Mesangial cell (primary cell): ENCODE data around the gene TUT4. TPM values are rescaled to one million over a fixed set of nuclear protein-coding genes. Genes with fewer than 3 reads are reported as not detected.

Source experiments
- total RNA-seq: library from RNA; depleted of rRNA; stranded (reverse); fragments of >200 nt; gene quantifications from 2 replicates; pipeline ENCODE4 v1.2.3, GENCODE V29; 2015

TUT4 gene, protein sequence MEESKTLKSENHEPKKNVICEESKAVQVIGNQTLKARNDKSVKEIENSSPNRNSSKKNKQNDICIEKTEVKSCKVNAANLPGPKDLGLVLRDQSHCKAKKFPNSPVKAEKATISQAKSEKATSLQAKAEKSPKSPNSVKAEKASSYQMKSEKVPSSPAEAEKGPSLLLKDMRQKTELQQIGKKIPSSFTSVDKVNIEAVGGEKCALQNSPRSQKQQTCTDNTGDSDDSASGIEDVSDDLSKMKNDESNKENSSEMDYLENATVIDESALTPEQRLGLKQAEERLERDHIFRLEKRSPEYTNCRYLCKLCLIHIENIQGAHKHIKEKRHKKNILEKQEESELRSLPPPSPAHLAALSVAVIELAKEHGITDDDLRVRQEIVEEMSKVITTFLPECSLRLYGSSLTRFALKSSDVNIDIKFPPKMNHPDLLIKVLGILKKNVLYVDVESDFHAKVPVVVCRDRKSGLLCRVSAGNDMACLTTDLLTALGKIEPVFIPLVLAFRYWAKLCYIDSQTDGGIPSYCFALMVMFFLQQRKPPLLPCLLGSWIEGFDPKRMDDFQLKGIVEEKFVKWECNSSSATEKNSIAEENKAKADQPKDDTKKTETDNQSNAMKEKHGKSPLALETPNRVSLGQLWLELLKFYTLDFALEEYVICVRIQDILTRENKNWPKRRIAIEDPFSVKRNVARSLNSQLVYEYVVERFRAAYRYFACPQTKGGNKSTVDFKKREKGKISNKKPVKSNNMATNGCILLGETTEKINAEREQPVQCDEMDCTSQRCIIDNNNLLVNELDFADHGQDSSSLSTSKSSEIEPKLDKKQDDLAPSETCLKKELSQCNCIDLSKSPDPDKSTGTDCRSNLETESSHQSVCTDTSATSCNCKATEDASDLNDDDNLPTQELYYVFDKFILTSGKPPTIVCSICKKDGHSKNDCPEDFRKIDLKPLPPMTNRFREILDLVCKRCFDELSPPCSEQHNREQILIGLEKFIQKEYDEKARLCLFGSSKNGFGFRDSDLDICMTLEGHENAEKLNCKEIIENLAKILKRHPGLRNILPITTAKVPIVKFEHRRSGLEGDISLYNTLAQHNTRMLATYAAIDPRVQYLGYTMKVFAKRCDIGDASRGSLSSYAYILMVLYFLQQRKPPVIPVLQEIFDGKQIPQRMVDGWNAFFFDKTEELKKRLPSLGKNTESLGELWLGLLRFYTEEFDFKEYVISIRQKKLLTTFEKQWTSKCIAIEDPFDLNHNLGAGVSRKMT (N-terminal part only)
- total RNA-seq, result 14.3 and 29.9 TPM in 2 replicates

GRCh38 chr1:52552505-52553361, at the start of gene TUT4:
TUT4 (minus strand) TSS chr1:52553092; CDS start chr1:52526280, 26,812 bp downstream.

DNA sequence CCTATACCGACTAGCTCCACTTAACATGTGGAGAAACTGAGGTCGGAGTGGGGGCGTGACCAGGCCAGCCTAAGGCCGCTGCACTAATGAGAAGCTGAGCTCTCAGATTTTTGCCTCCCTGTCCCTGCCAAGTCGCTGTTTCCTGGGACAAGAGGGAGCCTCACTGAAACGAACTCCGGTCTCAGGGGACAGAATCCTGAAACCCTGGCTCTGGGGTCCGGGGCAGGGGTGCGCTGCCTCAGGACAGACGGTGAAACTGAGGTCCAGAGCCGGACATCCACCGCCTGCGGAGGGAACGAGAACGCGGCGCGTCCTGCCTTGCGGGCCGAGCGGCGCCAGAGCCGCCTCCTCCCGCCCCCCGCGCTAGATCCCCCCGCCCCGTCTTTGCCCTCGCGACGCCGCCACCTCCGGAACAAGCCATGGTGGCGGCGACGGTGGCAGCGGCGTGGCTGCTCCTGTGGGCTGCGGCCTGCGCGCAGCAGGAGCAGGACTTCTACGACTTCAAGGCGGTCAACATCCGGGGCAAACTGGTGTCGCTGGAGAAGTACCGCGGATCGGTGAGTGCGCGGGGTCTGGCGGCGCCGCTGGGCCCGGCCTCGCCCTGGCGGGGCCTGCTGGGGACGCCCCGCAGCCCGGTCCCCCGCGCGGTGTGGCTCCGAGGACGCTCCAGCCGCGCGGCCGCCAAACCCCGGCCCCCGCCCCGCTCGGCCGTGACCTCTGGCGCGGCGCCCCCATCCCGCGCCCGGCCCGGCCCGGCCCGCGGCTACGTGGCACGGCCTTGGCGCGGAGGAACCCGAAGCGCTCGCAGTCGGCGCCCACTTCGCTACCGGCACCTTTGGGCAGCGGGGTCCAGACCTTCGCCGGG, 49.3 kb upstream of the TUT4 start, which contains the start of gene GPX7:
TSS of gene GPX7 (plus strand) at position 381 of the 865 bp plus-strand sequence. CDS start at position 420, 39 bp downstream.

DNA sequence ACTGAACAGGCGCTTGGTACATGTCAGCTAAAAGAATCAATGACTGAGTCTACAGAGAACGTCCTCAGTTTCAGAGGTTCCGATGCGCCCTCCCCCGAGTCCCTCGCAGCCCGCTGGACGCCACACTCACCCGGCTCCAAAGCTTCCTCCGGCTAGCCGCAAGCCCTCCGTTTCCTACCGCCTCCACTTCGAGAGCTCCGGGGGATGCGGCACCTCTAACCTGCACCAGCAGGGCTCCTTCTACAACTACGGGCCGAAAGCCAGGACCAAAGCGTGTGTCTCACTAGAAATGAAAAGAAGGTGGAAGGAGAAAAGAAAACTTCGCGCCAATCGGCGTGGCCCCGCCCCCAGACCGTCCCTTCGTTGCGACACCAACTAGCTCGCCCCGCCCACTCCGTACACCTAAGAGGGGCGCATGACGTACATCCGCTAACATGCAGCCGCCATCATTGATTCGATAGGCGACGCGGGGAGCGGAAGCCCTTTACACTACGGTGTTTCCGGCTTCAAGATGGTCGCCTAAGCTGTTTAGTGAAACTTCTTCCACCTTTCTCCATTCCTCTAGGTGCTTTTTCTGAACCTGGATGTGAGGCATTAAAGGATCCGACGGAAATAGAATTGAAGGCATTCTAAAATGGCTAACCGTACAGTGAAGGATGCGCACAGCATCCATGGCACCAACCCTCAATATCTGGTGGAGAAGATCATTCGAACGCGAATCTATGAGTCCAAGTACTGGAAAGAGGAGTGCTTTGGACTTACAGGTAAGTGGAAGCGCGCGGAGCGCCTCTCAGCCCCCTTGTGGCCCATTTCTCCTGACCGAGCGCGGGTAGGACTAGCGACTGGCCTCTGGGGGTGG, 148.5 kb downstream of the TUT4 start, which contains the start of the genes ORC1 and PRPF38A:
TSS of gene ORC1 (minus strand) at position 308 of the 859 bp plus-strand sequence. CDS start 2,200 bp downstream, outside the sequence.
TSS of gene PRPF38A (plus strand) at position 487 of the 859 bp plus-strand sequence. CDS start at position 635, 148 bp downstream.

Other genes starting within 250 kb of the TUT4 start
- 29.3 and 34.0 TPM in 2 replicates for gene CC2D1B, start 186.9 kb downstream of the TUT4 start, total RNA-seq
- 1.9 and 17.1 TPM in 2 replicates for gene ORC1, start 148.7 kb downstream of the TUT4 start, total RNA-seq
- gene PRPF38A, start 148.5 kb downstream of the TUT4 start, total RNA-seq, result 8.2 and 14.7 TPM in 2 replicates
- gene GPX7, start 49.3 kb upstream of the TUT4 start, total RNA-seq, result 55.1 and 59.7 TPM in 2 replicates
- not detected in 2 replicates for gene SHISAL2A, start 80.1 kb upstream of the TUT4 start, total RNA-seq
- 8.0 and 12.3 TPM in 2 replicates for gene COA7, start 145.3 kb upstream of the TUT4 start, total RNA-seq
- gene ZYG11B, start 173.4 kb upstream of the TUT4 start, total RNA-seq, result 20.2 and 23.2 TPM in 2 replicates